ENCODE data around the gene CDH26. TPM values are rescaled to one million over a fixed set of nuclear protein-coding genes. Genes with fewer than 3 reads are reported as not detected.

Gene CDH26
- total and polyA plus RNA-seq, 2 donors (not counting 1 experiment from before 2014, with no cell fraction given): 1.8 to 2.3 TPM

GRCh38 chr20:59937150-59937549 is 21.1 kb upstream of the CDH26 start:
- Histone ChIP-seq H3K4me1 (ENCODE audit: control insufficient read depth in 2 of 2, insufficient read depth in 2 of 2, low read length in 2 of 2) (peaks cover 23 to 26% of the 10 kb centered on the region in 2 donors), H3K79me2 (ENCODE audit: control insufficient read depth, insufficient read depth, low read length) (peaks cover 19% of the 10 kb centered on the region), H3K27me3 (replicated peaks in 1 of 4; ENCODE audit: control extremely low read depth in 1 of 4, control insufficient read depth in 3 of 4, insufficient read depth in 4 of 4, low read length in 3 of 4) (no peaks in the 10 kb centered on the region), H3K27ac (ENCODE audit: low read length in 2 of 2) (no peak overlapping the region), H3K9me3 (ENCODE audit: control extremely low read depth in 1 of 3, control insufficient read depth in 2 of 3, insufficient read depth in 1 of 3, low read length in 2 of 3) (peaks cover 0 to 15% (median 0%) of the 10 kb centered on the region in 3 donors), H4K20me1 (ENCODE audit: control insufficient read depth, insufficient read depth, low read length, poor library complexity, severe bottlenecking) (no peaks in the 10 kb centered on the region), H3K9ac (ENCODE audit: low read length) (no peak overlapping the region), H3K4me3 (ENCODE audit: control extremely low read depth in 1 of 5, extremely low read depth in 1 of 5, insufficient read depth in 1 of 5, low read depth in 2 of 5, low read length in 4 of 5) (no peak overlapping the region), H3K36me3 (replicated peaks in 1 of 2; ENCODE audit: control extremely low read depth in 1 of 2, control insufficient read depth in 1 of 2, extremely low read depth in 1 of 2, insufficient read depth in 2 of 2, low read length in 1 of 2) (no peaks in the 10 kb centered on the region), H2AFZ (ENCODE audit: insufficient read depth, low read depth, low read length, poor library complexity, severe bottlenecking) (no peak overlapping the region), H3K4me2 (replicated peaks; ENCODE audit: low read depth, low read length, poor library complexity, severe bottlenecking) (no peak overlapping the region)
- Mint-ChIP-seq H3K27me3 (no peaks in the 10 kb centered on the region), H3K9me3 (ENCODE audit: insufficient read depth) (no peaks in the 10 kb centered on the region), H3K27ac (no peak overlapping the region), H3K4me3 (no peak overlapping the region), H3K4me1 (peaks cover 42% of the 10 kb centered on the region)
- POLR2A ChIA-PET: no interaction called here
- CTCF ChIA-PET: interaction anchor here (1.1 to 4.3 kb wide), 3 partner anchors 12 to 16 kb away, joined by 3 to 45 read pairs (median 11); no protein-coding TSS in a partner anchor
- no CpG with 5 or more reads among the region's 3 CpGs for WGBS (ENCODE audit: insufficient coverage)
- intact Hi-C loops (cut with micrococcal nuclease): no loop called here
- DNase-seq: no peak
- TF ChIP-seq, protein P1, sequence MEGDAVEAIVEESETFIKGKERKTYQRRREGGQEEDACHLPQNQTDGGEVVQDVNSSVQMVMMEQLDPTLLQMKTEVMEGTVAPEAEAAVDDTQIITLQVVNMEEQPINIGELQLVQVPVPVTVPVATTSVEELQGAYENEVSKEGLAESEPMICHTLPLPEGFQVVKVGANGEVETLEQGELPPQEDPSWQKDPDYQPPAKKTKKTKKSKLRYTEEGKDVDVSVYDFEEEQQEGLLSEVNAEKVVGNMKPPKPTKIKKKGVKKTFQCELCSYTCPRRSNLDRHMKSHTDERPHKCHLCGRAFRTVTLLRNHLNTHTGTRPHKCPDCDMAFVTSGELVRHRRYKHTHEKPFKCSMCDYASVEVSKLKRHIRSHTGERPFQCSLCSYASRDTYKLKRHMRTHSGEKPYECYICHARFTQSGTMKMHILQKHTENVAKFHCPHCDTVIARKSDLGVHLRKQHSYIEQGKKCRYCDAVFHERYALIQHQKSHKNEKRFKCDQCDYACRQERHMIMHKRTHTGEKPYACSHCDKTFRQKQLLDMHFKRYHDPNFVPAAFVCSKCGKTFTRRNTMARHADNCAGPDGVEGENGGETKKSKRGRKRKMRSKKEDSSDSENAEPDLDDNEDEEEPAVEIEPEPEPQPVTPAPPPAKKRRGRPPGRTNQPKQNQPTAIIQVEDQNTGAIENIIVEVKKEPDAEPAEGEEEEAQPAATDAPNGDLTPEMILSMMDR (IDR thresholded peaks at IDR 0.05): no peak
- no peak for ATAC-seq (ENCODE audit: low read depth)

- TF ChIP-seq EZH2 (IDR thresholded peaks at IDR 0.05; ENCODE audit: borderline replicate concordance, insufficient read depth, low read depth, low read length, poor library complexity, severe bottlenecking): no peak
- TF ChIP-seq, protein P1 (IDR thresholded peaks at IDR 0.05): no peak
- ATAC-seq (ENCODE audit: low read depth): no peak
- Histone ChIP-seq H3K4me3 (ENCODE audit: control extremely low read depth in 1 of 5, extremely low read depth in 1 of 5, insufficient read depth in 1 of 5, low read depth in 2 of 5, low read length in 4 of 5) (peak overlapping the region in 1 of 5 experiments; percentile 12), H3K9me3 (ENCODE audit: control extremely low read depth in 1 of 3, control insufficient read depth in 2 of 3, insufficient read depth in 1 of 3, low read length in 2 of 3) (peaks cover 0 to 10% (median 0%) of the 10 kb centered on the region in 3 donors), H3K4me2 (replicated peaks; ENCODE audit: low read depth, low read length, poor library complexity, severe bottlenecking) (peak overlapping the region; percentile 78), H4K20me1 (ENCODE audit: control insufficient read depth, insufficient read depth, low read length, poor library complexity, severe bottlenecking) (no peaks in the 10 kb centered on the region), H3K79me2 (ENCODE audit: control insufficient read depth, insufficient read depth, low read length) (peaks cover 22% of the 10 kb centered on the region), H3K9ac (ENCODE audit: low read length) (no peak overlapping the region), H3K4me1 (ENCODE audit: control insufficient read depth in 2 of 2, insufficient read depth in 2 of 2, low read length in 2 of 2) (peaks cover 22 to 26% of the 10 kb centered on the region in 2 donors), H2AFZ (ENCODE audit: insufficient read depth, low read depth, low read length, poor library complexity, severe bottlenecking) (no peak overlapping the region), H3K27ac (ENCODE audit: low read length in 2 of 2) (no peak overlapping the region), H3K27me3 (replicated peaks in 1 of 4; ENCODE audit: control extremely low read depth in 1 of 4, control insufficient read depth in 3 of 4, insufficient read depth in 4 of 4, low read length in 3 of 4) (no peaks in the 10 kb centered on the region), H3K36me3 (replicated peaks in 1 of 2; ENCODE audit: control extremely low read depth in 1 of 2, control insufficient read depth in 1 of 2, extremely low read depth in 1 of 2, insufficient read depth in 2 of 2, low read length in 1 of 2) (peaks cover 0 to 7% of the 10 kb centered on the region in 2 experiments)
- WGBS (ENCODE audit: insufficient coverage): 94% methylated on average over 3 of the region's 4 CpGs
- Mint-ChIP-seq H3K4me1 (peaks cover 41% of the 10 kb centered on the region), H3K9me3 (ENCODE audit: insufficient read depth) (no peaks in the 10 kb centered on the region), H3K27me3 (no peaks in the 10 kb centered on the region), H3K27ac (peak overlapping the region; percentile 73), H3K4me3 (peak overlapping the region; percentile 87)
- CTCF ChIA-PET: interaction anchor here (4.3 kb wide), 1 partner anchor 11 kb away, joined by 45 read pairs; no protein-coding TSS in a partner anchor
- intact Hi-C loops (cut with micrococcal nuclease): no loop called here
- POLR2A ChIA-PET: no interaction called here
- DNase-seq: no peak
Observed at GRCh38 chr20:59938221-59938620, 20.0 kb upstream of the CDH26 start.

All from B cell (primary cell).